GM18873 (cell line): ENCODE data around the gene ATP1A3.

ENCODE experiments used
- ATAC-seq: cut with Tn5 transposase; IDR thresholded peaks from one replicate; pipeline ENCODE4 v1.9.1; 2021; ENCODE audit warnings: mild to moderate bottlenecking, moderate library complexity, moderate number of reproducible peaks; ENCODE audit not compliant: unreplicated experiment, low FRiP score

The ATP1A3 gene

DNA sequence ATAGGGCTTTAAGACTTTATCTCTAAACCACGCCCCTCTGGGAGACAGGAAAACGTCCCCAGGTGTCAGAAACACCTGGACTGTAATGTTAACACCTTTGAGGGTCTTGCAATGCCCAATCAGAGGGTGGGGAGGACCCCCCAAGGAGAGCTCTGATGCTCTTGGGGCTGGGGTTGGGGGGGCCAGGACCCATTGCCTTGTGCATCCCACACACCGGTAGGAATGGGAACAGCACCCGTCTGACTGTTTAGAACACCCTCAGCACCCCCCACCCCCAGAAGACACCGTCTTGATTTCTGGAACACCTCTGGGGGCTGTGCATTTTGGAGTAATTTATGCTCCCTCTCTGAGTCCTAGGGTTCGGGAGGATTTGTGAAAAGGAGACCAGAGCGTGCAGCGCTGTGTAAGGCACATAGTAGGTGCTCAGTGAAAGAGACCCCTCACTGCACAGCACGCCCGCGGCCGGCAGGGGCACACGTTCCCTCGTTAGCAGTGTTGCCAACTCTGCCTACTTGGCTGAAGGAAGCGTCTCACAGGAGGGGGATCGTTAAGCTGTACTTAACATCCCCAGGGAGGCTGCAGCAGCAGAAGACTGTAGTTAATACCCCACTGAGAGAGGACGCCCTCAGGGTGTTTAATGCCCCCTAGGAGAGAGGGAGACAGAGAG is 63.0 kb downstream of the ATP1A3 start:
- ATAC-seq, result no peak

DNA sequence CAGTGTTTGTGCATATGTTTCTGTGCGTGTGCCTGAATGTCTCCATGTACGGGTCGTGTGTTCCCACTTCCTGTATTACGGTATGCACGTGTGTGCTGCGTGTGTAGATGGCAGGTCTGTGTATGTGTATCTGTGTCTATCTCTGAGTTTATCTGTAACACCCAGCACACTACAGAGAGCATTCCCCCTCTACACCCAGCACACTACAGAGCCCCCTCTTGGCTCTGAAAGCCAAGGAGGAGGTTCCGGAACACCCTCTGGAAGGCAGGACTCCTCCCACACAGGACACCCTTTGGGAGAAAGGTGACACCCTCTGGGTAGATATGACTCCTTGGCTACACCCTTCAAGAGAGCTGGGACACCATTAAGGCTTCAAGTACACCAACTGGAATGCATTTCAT is 63.7 kb downstream of the ATP1A3 start:
- ATAC-seq, result no peak

DNA sequence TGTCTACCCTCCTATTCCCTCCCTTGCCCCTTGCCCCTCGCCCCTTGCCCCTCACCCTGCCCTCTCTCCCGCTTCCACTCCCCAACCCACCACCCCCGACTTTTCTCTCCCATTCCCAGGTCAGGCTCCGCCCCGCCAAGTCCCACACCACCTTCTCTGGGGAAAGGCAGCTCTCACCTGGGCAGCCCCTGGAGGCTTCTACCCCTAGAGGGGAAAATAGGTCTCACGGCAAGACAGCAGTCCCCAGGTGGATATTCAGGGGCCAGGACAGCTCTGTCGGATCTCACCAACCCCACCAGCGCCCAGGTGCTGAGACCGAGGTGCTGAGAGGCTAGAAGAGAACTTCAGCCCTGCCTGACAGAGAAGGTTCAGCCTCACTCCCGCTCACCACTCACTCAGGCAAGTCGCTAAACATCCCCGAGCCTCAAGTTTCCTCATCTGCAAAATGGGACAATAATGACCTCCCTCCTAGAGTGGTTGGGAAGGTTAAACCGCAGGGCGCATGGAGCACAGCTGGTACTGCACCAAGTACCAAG is 64.4 kb downstream of the ATP1A3 start:
- ATAC-seq, result no peak

DNA sequence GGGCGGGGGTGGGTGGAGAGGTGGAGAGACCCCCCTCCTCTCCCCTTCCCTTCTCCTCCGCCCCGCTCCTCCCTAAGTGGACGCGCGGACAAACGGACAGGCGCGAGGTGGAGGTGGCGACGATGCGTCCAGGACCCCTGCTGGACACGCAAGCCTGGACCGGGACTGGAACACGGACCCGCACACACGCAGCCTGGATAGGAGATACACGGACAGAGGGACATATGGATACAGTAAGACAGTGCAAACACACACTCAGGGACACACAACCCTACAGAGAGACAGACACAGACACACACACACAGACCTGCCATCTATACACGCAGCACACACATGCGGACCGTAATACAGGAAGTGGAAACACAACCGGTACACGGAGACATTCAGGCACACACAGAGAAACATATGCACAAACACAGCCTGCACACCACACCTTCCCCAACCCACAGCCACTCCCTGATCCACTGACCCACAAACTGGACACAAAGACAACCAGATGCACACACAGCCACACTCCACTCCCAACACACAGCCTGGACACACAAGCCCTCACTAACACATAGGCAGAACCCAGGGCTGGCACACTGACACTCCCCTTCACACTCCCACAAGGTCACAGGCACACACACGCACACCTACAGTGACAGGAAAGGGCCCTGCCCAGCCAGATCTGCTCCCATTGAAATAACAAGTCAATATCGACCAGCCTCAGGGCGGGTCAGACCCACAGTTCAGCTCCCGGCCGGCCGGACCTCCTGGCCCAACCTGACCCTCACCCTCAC is 65.1 kb downstream of the ATP1A3 start:
- no peak for ATAC-seq

DNA sequence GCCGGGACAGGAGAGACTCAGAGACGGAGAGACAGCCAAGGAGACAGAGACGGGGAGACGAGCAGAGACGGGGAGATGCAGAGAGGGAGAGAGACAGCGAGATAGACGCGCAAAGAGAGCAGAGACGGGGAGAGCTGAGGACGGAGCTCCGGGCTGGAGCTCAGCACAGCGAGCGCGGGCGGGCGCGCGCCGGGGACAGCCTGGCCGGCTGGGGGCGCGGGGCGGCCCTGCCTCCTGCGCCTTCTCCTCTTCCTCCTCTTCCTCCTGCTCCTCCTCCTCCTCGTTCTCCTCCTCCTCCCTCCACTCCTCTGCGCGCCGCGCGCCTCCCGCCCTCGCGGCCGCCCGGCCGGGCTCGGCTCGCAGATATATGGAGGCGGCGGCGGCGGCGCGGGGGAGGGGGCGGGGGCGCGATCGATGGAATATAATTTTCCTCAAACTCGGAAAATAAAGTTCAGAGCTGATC is 65.8 kb downstream of the ATP1A3 start, which contains the start of gene ERFL:
ERFL (minus strand) TSS at position 229 of the 463 bp plus-strand sequence. CDS start 15,530 bp downstream, outside the sequence.
- ATAC-seq, result no peak

DNA sequence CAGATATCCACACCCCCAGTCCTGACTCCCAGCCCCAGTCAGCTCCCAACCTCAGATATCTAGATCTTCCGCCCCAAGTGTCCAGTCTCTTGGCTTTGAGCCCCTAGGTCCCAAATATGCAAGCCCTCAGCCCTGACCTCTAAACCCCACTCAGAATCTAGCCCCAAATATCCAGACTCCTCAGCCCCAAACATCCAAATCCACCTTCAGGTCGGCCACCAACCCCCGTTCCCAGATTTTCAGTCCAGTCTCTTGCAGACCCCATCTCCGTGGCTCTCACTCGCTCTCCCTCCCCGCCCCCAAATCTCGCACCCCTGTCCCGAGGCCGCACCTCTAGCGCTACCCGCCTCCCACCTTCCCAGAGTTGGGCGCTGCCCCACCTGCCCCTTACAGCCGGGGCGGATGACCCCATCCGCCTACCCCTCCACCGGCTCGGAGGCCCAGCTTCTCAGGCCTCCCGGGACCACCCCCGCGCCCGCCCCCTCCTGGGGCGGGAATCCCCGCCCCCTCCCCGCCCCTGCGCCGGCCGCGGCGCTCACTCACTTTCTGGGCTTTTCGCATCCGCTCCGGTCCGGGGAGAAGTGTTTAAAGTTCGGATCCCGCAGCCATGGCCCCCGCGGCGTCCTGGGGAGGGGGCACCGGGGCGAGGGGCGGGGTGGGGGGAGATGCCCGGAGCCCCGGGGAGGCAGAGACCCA is 66.4 kb downstream of the ATP1A3 start:
- ATAC-seq, result no peak

DNA sequence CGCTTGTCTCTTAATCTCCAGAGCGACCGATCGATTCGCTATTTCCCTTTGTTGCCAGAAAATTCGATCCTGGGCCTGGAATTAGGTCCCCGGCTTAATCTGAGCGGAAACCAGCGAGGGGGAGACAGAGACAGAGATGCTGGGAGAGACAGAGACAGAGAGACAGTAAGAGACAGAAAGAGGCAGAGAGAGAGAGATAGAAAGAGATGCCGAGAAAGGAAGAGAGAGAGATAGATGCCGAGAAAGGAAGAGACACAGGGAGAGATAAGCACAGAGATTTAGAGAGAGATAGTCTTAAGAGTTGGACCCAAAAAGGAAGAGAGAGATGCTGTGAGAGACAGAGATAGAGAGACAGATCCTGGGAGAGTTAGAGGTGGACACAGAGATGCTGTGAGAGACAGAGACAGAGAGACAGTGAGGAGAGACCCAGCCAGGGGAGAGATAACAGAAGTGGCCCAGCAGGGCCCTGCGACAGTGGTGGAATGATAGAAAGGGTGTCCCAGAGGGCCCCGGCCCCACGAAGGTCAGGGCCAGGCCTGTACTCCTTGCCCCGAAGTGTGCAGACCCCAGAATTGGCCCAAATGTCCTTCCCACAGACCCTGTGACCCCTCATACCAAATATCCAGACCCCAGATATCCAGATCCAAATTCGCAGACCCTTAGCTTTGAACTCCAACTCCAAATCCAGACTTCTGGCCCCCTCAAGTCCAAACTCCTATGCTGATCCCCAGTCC is 67.1 kb downstream of the ATP1A3 start:
- ATAC-seq, result no peak

DNA sequence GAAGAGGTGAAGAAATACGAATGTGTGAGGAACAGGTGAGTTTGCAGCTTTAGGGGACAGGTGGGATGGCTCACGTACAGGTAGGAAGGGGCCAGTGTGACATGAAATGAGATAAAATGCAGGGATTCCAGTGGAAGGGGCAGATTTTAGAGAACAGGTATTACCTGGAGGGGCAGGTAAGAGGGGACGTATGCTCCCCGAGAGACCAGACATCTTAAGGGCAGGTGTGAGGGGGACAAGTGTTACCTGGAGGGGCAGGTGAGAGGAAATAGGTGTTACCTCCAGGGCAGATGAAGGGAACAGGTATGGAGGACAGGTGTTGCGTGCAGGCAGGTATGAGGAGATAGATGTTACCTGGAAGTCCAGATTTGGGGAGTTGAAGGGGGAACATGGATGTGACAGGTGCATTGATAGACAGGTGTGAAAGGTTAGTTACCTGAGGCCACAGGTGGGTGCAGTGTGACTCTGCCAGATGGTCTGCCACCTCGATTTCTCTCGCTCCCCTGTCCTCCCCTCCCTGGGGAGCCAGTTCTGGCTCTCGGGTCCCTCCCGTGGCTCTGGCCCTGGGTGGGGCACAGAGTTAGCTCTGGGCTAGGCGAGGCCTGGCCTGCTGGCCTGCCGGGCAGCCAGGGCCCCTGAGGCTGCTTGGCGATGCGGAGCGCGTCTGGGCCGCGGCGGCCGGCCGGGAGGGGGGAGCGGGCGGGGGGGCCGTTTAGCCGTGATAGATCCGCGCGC is 67.8 kb downstream of the ATP1A3 start:
- no peak for ATAC-seq

DNA sequence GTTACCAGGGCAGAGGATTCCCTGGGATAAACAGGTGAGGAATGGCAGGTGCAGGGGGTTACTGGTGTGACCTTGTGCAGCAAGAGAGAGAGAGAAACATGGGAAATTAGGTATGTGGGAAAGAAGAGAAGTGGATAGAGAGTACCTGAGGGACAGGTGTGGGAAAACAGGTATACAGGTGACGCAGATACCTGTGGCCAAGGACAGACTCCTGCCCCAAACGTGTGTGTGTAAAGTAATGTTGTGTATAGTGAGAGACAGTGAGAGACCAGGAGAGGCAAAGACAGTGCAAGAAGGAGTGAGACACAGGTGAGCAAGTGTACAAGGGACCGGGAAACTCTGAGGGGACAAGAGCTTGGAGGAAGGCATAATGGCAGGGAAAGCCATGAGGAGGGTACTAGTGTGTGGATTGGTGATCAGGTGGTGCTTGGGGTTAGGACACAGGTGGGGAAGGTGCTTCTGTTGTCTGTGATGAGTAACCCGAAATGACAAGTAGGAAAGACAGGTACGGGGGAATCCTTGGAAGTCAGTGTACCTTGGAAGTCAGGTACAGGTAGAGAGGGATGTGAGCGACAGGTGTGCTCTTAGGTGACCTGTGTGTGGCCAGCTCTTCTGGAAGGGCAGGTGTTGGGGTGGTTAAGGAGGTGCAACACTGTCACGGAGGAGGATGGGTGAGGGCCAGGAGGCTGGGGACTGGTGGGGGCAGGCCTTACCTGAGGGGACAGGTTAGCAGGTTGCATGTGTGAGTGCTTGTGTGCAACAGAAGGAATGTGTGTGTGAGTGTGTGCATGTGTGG is 68.6 kb downstream of the ATP1A3 start:
- ATAC-seq, result no peak

DNA sequence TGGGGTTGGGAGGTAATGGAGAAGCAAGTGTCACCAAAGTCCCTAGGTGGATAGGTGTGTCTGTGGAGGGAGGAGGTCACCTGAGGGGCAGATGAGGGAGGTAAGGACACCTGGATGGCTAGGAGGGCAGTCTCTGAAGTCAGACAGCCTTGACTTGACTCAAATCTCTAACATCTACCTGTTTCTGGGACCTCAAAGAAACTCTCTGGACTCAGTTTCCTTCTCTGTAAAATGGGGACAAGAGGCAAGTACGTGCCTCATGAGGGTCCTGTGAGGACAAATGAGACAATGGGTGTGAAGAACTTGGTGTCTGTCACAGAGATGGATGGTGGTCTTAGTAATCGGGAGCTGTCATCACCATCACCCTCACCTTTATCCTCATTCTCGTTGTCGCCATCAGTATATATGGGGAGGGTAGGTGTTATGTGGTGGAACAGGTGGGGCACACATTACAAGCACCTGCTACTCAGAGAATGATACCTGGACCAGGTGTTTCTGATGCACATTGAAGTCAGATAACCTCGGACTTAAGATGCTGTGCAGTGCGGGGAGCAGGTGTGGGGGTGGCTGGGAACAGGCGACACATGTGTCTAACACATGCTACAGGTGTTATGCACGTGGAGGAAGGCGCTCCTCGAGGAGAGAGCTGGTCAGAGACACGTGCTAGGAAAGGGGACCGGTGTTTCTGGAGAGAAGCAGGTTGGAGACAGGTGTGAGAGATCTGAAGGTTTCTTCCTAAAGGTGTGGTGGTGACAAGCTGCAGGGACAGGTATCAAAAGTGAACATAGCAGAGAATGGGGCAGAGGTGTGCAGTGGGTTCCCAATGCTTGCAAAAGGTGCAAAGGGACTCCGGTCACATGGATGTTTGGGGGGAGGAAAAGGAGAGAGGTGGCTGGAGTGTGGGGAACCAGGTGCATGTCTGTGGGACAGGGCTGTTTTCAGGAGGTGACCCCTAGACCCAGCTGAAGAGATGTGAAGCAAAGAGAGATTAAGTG is 69.6 kb downstream of the ATP1A3 start:
- ATAC-seq, result no peak

DNA sequence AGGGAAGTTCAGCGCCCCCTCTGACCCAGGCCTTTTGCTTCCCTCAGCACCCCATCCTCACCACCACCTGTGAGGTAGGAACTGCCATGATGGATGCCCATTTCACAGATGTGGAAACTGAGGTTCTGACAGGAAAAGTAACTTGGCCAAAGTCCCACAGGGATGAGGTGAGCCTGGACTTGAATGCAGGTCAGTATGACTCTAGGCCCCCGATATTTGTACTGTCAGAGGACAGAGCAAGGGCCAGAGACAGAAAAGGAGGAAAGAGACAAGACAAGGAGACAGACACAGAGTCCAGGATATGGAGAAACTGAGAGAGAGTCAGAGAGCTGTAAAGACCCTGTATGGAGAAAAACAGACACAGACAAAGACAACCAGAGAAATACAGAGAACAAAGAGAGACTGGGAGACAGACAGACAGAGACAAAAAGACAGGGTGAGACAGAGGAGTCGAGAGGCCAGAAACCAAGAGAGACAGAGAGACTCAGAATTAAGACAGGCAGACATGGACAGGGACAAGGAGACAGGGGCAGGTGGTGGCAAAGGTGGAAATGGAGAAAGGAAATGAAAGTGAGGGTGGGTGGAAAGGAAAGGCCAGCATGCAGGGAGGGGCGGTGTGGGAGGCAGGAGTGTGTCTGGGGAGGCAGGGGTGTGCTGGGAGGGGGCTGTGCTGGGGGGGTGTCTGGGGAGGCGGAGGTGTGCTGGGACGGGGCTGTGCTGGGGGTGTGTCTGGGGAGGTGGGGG is 70.8 kb downstream of the ATP1A3 start:
- no peak for ATAC-seq

DNA sequence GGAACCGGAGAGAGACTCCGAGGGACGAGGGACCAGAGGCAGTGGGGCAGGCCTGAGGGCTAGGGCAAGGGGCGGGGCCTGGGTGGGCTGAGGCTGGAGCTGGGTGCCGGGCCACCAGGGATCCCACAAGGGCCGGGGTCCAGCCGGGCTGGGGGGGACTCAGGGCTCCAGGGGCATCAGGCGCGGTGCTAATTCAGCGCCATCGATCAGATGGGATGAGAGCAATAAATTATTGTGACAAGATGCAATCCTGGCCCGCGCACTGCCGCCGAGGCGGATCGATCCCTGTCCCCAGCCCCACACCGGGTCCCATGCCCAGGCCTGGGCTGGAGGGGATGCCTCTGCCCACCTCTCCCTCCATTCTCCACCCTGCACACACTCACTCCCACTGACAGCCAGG is 71.4 kb downstream of the ATP1A3 start:
- no peak for ATAC-seq

DNA sequence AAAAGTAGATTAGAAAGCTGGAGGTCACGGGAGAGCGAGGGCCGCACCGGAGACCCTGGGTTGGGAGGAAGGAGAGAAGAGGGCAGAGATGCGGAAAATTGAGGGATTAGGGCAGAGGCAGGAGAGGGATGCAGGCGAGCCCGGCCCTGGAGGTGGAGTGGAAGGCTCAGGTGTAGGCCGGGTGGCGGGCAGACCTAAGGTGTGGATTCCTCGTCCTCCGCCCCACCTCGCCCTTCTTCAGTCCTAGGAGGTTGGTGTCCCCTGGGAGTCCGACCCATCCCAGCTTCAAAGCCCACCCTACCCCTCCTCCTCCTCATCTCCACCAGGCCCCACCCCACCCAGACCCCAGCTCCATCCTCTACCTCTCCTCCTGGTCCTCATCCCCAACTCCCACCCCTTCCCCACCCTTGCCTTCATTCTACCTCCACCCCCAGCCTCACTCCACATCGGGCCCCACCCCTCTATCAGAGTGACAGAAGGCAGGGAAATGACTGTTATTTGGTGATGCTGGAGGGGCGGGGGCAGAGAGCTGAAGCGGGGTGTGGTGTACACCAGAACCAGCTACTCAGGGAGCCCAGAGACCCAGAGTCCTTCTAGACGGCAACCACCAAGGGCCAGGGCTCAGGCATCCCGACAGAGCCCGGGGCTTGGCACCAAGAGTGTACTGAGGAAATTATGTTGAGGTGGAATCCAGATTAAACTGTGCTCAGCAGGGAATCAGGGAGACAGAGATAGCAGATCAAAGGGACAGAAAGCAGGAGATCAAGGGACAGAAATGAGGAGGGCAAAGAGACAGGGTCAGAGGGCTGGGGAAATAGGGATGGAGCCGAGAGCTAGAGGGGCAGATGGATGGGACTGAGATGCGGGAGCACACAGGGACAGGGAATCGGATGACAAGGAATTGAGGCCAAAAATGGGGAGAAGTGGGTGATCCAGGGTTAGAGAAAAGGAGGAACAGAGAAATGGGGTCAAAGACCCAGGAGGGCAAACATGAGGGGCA is 72.2 kb downstream of the ATP1A3 start:
- no peak for ATAC-seq

DNA sequence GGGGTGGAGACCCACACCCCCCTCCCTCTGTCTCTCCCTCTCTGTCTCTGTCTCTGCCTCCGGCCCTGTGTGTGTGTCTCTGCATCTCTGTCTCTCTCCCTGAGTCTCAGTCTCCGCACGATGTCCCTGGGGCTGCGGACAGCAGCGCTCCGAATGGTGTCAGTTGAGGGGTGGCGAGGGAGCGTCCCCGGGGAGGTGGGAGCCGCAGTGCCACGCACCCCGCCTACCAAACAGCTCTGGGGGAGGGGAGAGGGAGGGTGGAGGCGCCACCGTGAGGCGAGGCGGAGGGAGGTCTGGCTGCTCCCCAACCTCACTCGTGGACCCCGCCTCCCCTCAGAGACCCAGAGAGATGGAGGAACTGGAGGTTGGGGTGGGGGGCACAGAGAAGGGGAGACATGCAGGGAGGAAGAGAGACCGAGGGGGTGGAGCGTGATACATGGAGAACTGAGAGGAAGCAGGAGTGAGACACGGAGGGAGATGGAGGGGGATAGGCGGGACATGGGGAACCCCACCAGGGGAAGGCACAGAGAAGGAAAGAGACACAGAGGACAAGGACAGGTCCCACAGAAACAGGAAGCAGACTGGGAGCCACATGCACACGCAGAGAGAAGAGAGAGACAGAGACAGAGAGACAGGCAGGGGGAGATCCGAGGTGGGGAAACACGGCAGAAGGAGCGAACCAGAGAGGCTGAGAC is 73.0 kb downstream of the ATP1A3 start:
- no peak for ATAC-seq
